Activated naive CD4-positive, alpha-beta T cell treated with anti-CD3 and anti-CD28 coated beads for 36 hours (primary cell): ENCODE measurements around the gene CD151. TPM values are rescaled to one million over a fixed set of nuclear protein-coding genes. Genes with fewer than 3 reads are reported as not detected.

Experiments used
- CTCF ChIA-PET: fragments of 350-600 bp; sonication (Branson Sonifier 250); formaldehyde crosslinking; loops from one replicate; lab custom pipeline; 2021; ENCODE audit warnings: antibody characterized with exemption; lab: Charles Lee
- DNase-seq: peaks from one replicate; pipeline ENCODE4 v3.0.0-alpha.2; 2020
- H3K27ac Mint-ChIP-seq: one replicate; pipeline ENCODE4 v1.8.0; 2021; ENCODE audit warnings: mild to moderate bottlenecking, mixed read lengths
- H3K27me3 Mint-ChIP-seq: one replicate; pipeline ENCODE4 v1.8.0; 2021; ENCODE audit warnings: low read depth, mixed read lengths
- H3K36me3 Mint-ChIP-seq: one replicate; pipeline ENCODE4 v1.8.0; 2021; ENCODE audit warnings: low read depth, mixed read lengths
- H3K4me1 Mint-ChIP-seq: one replicate; pipeline ENCODE4 v1.8.0; 2021; ENCODE audit warnings: low read depth, mixed read lengths
- H3K4me3 Mint-ChIP-seq: one replicate; pipeline ENCODE4 v1.8.0; 2021; ENCODE audit warnings: mild to moderate bottlenecking, moderate library complexity, mixed read lengths
- H3K9me3 Mint-ChIP-seq: one replicate; pipeline ENCODE4 v1.8.0; 2021; ENCODE audit warnings: mixed read lengths
- intact Hi-C: fragments of 100-400 bp; cut with micrococcal nuclease; formaldehyde crosslinking; loops from one replicate; pipeline ENCODE4 v1.15.1; 2023
- total RNA-seq, 2 experiments: library from RNA; stranded (reverse); gene quantifications; one replicate each; pipeline ENCODE4 v1.2.3, GENCODE V29; 2021

Gene CD151
- total RNA-seq, 2 experiments from 2014 or later: 16.3 to 18.1 TPM

GRCh38 chr11:811446-812245 lies 21.1 kb upstream of the CD151 start:
- intact Hi-C loops: no loop called here
- Mint-ChIP-seq H3K27me3 (no peaks in the 10 kb centered on the region), H3K36me3 (peaks cover 31% of the 10 kb centered on the region), H3K4me1 (peaks cover 30% of the 10 kb centered on the region), H3K9me3 (no peaks in the 10 kb centered on the region), H3K27ac (peak overlapping the region; percentile 32), H3K4me3 (peak overlapping the region; percentile 84)
- no peak for DNase-seq
- CTCF ChIA-PET: no interaction called here

- no peak for DNase-seq
- Mint-ChIP-seq H3K27ac (no peak overlapping the region), H3K4me1 (peaks cover 30% of the 10 kb centered on the region), H3K9me3 (no peaks in the 10 kb centered on the region), H3K27me3 (no peaks in the 10 kb centered on the region), H3K4me3 (peak overlapping the region; percentile 84), H3K36me3 (peaks cover 31% of the 10 kb centered on the region)
- intact Hi-C loops: no loop called here
- CTCF ChIA-PET: no interaction called here
Measured at GRCh38 chr11:812390-812789, 20.4 kb upstream of the CD151 start.

GRCh38 chr11:813072-813455 lies 19.7 kb upstream of the CD151 start:
- Mint-ChIP-seq H3K4me3 (no peak overlapping the region), H3K36me3 (peaks cover 30% of the 10 kb centered on the region)
- CTCF ChIA-PET: no interaction called here

DNA sequence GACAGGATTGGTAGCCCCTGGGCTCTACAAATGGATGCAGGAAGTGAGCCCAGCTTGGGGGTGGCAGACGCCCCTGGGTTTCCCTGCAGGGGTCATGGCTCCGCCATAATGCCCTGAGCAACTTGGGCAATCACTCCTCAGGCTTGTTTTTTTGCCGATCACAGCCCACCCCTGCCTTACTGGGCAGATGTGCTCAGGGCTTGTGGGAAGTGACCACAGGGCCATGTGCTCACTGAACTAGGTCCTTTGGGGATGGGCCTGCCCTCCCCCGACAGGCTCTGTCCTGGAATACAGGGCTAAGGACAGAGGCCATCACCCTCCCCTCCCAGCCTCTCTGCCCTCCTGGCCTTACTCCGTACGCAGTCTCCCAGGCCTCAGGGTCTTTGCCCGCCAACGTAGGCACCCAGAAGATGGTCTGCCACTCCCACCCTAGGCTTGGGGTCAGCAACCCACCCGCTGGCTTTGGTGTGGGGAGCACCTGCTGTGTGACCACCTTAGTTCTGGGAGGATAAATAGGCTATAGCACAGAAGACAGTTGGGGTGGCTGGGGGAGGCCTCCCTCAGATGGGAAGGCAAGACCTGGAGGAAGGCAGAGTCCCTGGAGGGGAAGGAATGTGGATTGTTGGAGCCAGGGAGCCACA lies 19.2 kb upstream of the CD151 start:
- CTCF ChIA-PET: no interaction called here
- H3K36me3 Mint-ChIP-seq: peaks cover 30% of the 10 kb centered on the region
- H3K27me3 Mint-ChIP-seq: no peaks in the 10 kb centered on the region
- no peak for DNase-seq
- no peak overlapping the region for H3K4me3 Mint-ChIP-seq
- H3K9me3 Mint-ChIP-seq: no peaks in the 10 kb centered on the region
- no peak overlapping the region for H3K27ac Mint-ChIP-seq
- H3K4me1 Mint-ChIP-seq: peaks cover 24% of the 10 kb centered on the region
- intact Hi-C loops: no loop called here

More at GRCh38 chr11:813072-813455, 19.7 kb upstream of the CD151 start:
- no peak for DNase-seq
- no peaks in the 10 kb centered on the region for H3K9me3 Mint-ChIP-seq
- H3K27me3 Mint-ChIP-seq: no peaks in the 10 kb centered on the region
- intact Hi-C loops: no loop called here
- no peak overlapping the region for H3K27ac Mint-ChIP-seq
- H3K4me1 Mint-ChIP-seq: peaks cover 26% of the 10 kb centered on the region

DNA sequence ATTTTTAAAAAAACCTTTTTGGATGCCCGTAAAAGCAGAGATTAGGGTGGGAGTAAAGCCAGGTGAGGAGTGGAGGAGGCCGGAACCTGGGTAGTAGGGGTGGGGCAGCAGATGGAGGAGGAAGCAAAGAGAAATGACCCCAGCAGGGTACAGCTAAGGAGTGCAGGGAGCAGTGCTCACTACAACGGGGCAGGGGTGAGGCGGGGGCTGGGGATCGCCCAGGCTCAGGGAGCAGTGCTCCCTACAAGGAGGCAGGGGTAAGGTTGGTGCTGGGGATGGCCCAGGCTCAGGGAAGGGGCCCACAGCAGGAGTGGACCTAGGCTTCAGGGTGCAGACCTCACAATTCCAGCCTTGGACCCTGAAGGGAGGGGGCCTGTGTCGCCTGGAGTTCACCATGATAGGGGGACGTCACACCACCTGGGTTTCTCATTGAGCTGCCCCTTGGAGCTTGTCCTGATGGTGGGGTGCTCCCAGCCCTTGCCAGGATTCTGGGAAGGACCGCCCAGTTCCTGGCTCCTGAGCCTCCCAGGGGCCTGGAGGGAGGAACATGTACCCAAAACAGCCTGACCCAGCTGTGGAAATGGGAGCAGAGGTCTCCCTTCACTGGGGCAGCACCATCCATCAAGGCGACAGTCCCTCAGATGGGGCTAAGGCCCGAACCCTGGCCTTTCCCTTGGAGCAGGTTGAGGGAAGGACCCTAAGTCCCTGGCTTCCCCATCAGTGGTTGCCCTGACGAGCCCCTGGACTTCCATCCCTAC lies 16.9 kb upstream of the CD151 start:
- CTCF ChIA-PET: no interaction called here
- no peak overlapping the region for H3K27ac Mint-ChIP-seq
- H3K4me3 Mint-ChIP-seq: no peak overlapping the region

DNA sequence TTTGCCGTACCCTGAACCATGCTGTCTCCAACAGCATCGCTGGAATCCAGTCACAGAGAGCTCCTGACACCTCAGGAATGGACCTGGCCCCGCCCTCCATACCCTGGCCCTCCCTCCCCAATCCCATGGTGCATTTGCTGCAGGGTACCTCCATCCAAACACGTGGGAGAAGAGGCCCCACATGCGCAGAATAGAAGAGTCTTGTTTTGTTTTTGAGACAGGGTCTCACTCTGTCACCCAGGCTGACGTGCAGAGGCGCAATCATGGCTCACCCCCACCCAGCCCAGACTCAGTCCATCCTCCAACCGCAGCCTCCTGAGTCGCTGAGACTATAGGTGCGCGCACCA lies 16.3 kb upstream of the CD151 start:
- H3K36me3 Mint-ChIP-seq: peaks cover 18% of the 10 kb centered on the region
- no peaks in the 10 kb centered on the region for H3K9me3 Mint-ChIP-seq
- intact Hi-C loops: no loop called here
- peaks cover 23% of the 10 kb centered on the region for H3K4me1 Mint-ChIP-seq
- no peak overlapping the region for H3K27ac Mint-ChIP-seq
- H3K4me3 Mint-ChIP-seq: no peak overlapping the region
- no peaks in the 10 kb centered on the region for H3K27me3 Mint-ChIP-seq
- CTCF ChIA-PET: no interaction called here
- DNase-seq: no peak

More for the DNA sequence above, 16.9 kb upstream of the CD151 start:
- Mint-ChIP-seq H3K27me3 (no peaks in the 10 kb centered on the region), H3K36me3 (peaks cover 24% of the 10 kb centered on the region), H3K4me1 (peaks cover 24% of the 10 kb centered on the region), H3K9me3 (no peaks in the 10 kb centered on the region)
- DNase-seq: no peak
- intact Hi-C loops: no loop called here

- no peak within 1 kb of the TSS for H3K27ac Mint-ChIP-seq
Measured at GRCh38 chr11:818396-819128, 14.2 kb upstream of the CD151 start, which contains the start of gene PNPLA2. Gene PNPLA2, plus strand, starts transcription at chr11:818914. Its CDS starts 805 bp downstream, at chr11:819719.

GRCh38 chr11:819129-819931 lies 13.4 kb upstream of the CD151 start:
- intact Hi-C loops: loop anchor here (1.0 kb wide), 2 partner anchors 10 to 23 kb away; partner anchors contain the start of gene RPLP2
- Mint-ChIP-seq H3K27ac (no peak overlapping the region), H3K9me3 (no peaks in the 10 kb centered on the region), H3K4me3 (peak overlapping the region; percentile 75), H3K4me1 (peaks cover 13% of the 10 kb centered on the region), H3K36me3 (peaks cover 3% of the 10 kb centered on the region), H3K27me3 (no peaks in the 10 kb centered on the region)
- CTCF ChIA-PET: interaction anchor here (1.0 kb wide), 1 partner anchor 15 kb away, joined by 3 read pairs; no protein-coding TSS in a partner anchor
- DNase-seq: peak; percentile 89

More at GRCh38 chr11:818396-819128, 14.2 kb upstream of the CD151 start, which contains the start of gene PNPLA2:
- peak within 1 kb of the TSS; percentile 75 for H3K4me3 Mint-ChIP-seq
- H3K36me3 Mint-ChIP-seq: peaks cover 7% of the 10 kb centered on the region
- CTCF ChIA-PET: interaction anchor here (1.0 kb wide), 1 partner anchor 16 kb away, joined by 3 read pairs; no protein-coding TSS in a partner anchor
- intact Hi-C loops: loop anchor here (1.0 kb wide), 2 partner anchors 9 to 22 kb away; partner anchors contain the start of gene RPLP2
- no peak for DNase-seq
- no peaks in the 10 kb centered on the region for H3K27me3 Mint-ChIP-seq
- H3K9me3 Mint-ChIP-seq: no peaks in the 10 kb centered on the region
- peaks cover 13% of the 10 kb centered on the region for H3K4me1 Mint-ChIP-seq

DNA sequence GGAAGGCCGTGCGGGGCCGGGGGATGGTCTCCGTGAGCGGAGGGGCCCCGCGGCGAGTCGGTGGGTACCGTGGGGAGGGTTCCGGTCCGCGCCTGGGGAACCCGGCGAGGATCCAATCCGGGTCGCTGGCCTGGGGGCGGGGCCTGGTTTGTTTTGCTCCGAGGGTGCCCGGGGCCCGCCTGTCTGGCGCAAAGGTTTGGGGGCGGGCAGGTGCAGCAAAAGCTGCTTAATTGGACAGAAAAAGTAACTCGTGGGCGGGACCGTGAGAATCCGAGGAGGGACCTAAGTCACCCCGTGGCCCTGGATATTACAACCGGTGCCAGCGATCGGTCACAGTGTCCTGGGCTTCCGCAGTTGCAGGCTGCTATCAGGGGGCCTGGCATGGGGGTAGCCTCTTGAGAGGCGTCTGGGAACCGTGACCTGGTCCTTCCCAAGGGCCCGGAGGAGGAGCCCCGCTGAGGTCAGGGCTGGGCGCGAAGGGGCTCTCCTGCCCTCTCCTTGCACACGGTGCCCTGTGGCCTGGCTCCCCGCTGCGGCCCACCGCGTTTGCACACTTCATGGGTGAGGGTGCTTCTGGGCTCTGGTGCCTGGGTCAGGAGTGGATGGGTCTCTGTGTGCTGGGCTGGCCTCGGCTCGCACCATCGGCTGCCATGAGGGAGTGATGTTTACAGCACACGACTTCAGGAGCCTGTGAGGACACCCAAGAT lies 12.7 kb upstream of the CD151 start:
- Mint-ChIP-seq H3K4me3 (peak overlapping the region; percentile 75), H3K36me3 (peaks cover 5% of the 10 kb centered on the region), H3K27ac (peak overlapping the region; percentile 61), H3K27me3 (no peaks in the 10 kb centered on the region), H3K4me1 (peaks cover 13% of the 10 kb centered on the region), H3K9me3 (no peaks in the 10 kb centered on the region)
- intact Hi-C loops: loop anchor here (1.0 kb wide), 4 partner anchors 10 to 24 kb away; partner anchors contain the start of genes POLR2L, RPLP2 and TSPAN4
- CTCF ChIA-PET: interaction anchor here (1.0 kb wide), 1 partner anchor 14 kb away, joined by 3 read pairs; no protein-coding TSS in a partner anchor
- peak; percentile 89 for DNase-seq

- intact Hi-C loops: loop anchor here (1.0 kb wide), 2 partner anchors 9 to 21 kb away; partner anchors contain the start of genes POLR2L and TSPAN4
- Mint-ChIP-seq H3K27me3 (no peaks in the 10 kb centered on the region), H3K4me3 (peak overlapping the region; percentile 75), H3K9me3 (no peaks in the 10 kb centered on the region), H3K36me3 (peaks cover 7% of the 10 kb centered on the region), H3K27ac (peak overlapping the region; percentile 61), H3K4me1 (peaks cover 13% of the 10 kb centered on the region)
- DNase-seq: no peak
- CTCF ChIA-PET: no interaction called here
Measured at GRCh38 chr11:820655-821511, 11.9 kb upstream of the CD151 start.
